HG02759 (cell line): ENCODE measurements around the gene POFUT2.

Source experiments
- ATAC-seq: cut with Tn5 transposase; IDR thresholded peaks from one replicate; pipeline ENCODE4 v1.9.1; 2021; ENCODE audit warnings: mild to moderate bottlenecking, moderate library complexity; ENCODE audit not compliant: unreplicated experiment

Gene POFUT2

DNA sequence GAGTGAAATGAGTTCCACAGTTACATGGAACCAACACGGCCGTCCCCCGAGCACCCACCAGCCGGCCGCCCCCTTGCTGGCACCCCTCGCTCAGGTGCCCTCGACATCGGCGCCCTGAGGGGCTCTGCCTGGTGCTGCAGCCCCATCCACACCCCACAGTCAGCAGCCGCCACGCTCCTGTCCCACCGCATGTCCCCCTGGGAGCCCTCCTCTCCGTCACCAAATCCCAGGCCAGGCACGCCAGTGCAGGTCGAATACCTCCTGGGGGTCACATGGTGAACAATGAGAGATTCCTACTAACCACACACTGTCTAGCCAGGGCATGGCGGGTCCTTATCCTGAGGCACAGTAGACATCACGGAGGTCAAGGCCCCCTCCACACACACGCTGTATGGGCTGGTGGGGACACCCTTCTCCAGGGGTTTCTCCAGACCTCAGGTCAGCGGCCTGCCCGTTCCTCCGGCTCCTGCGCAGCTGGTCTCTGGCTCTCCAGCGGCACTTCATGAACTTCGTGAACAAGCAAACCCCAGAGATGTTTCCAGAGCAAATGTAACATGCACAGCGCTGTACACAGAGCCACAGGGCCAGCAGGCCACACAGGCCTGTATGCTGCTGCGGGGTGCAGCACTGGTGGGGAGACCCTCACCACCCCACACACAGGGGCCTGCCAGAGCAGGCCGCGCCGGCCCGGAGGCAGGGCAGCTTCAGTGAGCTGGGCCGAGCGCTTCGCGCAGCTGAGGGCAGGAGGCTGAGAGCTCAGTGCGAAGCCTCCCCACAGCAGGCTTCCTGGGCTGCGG is 21.8 kb downstream of the POFUT2 start:
- ATAC-seq, result no peak

DNA sequence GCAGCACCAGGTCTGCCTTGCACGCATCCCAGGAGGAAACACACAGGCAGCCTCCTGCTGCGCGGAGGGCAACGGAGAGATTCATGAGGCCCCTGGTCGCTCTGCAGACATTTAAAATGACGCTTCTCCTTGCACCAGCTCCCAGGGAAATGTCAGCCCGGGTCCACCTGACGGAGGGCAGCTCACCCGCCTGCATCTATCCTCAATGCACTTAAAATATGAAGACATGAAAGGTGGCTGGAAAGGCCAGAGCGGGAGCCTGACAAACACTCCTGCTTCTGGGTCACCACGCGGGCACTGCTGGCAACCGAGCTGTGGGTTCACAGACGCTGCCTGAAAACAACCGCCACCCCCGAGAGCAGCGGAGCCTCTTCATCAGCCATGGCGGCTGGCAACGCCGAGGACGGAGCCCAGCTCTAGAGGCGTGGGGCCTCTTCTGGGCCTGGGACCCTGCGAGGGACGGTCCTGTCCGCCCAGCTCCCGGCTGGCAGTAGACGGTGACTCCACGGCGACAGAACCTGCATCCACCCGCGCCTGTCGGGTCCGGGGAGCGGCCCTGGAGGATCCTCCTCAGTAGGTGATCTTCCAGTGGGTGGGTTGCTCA is 22.7 kb downstream of the POFUT2 start:
- ATAC-seq, result no peak

DNA sequence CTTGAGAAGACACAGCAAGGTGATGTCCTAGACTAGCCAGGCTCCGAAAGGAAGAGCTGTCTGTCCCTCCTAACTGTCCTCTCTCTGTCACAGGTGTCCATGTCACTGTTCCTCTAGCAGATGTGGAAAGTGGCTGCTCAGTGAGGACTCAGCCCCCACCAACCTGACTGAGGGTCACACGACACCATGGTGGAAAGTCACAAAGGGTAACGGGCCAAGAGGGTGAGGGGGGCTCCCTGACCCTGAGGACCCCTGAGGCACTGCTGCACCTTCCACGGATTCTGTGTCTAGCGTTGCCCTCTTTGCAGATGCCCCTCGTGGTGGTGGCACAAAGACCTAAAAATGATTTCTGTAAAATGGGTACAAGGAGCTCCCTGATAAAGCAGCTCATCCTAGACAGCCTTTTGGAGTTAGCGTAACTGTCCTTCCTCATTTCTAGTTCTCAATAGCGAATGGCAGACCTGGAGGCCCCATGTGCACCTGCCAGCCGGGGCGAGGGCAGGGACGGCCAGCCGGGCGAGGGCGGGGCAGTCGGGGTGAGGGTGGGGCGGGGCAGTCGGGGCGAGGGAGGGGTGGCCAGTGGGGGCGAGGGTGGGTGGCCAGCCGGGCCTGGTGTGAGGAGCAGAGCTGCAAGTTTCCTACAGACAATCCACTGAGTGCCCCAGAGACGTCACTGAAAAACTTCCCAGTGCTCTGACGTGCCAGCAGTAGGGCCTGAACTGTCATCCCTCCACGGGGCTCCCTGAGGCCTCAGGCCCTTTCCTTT is 23.4 kb downstream of the POFUT2 start:
- ATAC-seq, result no peak

GRCh38 chr21:45263534-45263933 is 24.2 kb downstream of the POFUT2 start:
- no peak for ATAC-seq

DNA sequence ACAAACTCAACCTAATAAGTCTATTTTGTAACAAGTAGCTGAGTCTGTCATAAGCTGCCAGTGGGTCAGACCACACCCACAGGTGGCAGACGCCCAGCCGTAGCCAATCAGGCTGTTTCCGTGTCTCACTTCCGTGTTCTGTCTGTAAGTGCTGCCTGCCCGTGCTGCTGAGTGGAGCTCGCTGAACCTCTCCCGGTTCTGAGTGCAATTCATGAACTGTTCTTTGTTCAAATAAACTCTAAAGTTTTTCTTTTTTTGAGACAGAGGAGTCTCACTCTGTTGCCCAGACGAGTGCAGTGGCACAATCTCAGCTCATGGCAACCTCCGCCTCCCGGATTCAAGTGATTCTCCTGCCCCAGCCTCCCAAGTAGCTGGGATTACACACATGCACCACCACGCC is 25.1 kb downstream of the POFUT2 start:
- ATAC-seq, result no peak

- no peak for ATAC-seq
These were observed 25.6 kb downstream of the POFUT2 start for GRCh38 chr21:45262041-45262581.

- ATAC-seq, result no peak
These were observed 26.6 kb downstream of the POFUT2 start for GRCh38 chr21:45261093-45261492.

DNA sequence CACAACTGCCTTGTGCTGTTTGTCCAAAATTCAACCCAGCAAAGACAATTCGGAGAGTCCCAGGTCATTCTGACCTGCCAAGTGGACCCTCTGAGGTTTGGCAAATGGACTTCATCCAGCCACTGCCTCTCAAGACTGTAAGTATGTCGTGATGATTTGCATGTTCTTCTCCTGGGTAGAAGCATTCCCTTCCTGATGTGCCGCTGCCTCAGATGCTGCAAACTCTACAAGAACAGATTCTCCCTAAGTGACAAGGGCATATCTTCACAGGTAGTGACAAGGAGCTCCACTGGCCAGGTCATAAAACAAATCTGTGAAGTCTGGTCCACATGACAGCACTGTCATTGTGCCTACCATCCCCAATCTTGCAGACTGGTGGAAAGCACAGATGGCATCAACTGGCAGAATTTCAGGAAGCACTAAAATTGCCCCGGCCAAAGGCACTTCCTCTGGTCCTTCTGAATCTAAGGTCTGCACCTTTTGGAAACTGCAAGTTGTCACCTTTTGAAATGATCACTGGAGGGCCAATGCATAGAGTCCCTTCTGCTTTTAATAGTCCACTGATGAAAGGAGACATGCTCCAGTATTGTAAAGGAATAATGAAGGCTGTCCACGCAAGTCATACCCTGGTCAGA is 27.4 kb downstream of the POFUT2 start:
- no peak for ATAC-seq

DNA sequence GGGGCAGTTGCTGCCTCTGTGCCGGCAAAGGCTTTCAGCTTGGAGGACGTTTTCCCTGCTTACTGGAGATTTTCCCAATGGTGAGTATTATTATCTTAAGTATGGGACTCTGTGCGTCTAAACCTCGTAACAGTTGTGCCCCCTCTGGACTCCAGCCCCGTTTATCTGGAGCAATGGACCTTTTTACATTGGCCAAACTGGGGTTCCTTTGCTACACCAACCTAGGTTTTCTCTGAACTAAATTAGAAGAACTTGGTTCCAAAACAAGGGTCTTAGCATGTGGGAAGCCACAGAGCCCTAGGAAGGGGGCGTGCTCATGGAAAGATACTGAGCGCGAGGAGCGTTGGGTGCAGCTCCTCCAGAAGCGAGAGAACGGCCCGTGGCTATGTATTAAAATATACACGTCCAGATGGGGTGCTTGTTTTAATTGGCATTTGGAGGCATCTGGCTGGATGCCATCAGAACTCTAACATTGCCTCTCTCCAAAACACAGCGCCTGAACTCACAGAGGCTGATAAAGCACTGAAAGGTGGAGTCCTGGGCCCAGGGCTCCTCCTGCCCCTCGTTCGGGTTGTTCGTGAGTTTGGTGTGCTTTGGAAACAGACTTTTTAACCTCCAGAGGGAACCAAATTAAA is 28.4 kb downstream of the POFUT2 start:
- no peak for ATAC-seq

- no peak for ATAC-seq
These were observed 29.2 kb downstream of the POFUT2 start for GRCh38 chr21:45258466-45258865.

DNA sequence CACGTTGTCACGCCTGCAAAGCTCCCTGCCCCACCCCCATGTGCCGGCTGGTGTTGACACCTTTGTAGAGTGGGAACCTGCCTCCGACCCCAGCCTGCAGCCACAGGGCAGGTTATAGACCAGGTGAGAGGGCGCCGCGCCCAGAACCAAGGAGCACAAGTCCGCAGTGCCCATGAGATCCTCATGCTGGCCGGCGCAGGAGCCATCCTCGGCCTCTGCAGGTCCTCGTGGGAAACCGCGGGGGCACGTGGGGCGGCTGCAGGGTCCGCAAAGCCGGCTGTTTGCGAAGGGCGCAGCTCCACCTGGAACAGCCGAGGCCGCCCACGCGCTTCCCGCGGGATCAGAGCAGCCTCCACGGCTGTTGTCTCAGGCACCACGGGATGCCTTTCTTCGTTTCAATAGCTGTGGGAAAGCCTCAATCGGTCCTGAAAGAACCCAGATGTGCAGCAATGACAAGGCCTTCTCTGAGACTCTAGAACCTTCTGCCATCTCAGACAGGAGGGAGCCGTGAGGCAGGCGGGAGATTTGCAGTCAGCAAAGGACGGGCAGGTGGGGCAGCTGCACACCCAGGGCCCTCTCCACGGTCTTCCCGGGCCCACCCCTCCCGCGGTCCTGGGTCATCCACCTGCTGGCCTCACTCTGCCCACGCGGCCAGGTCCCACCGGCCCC is 29.9 kb downstream of the POFUT2 start:
- ATAC-seq, result no peak

GRCh38 chr21:45256912-45257672 is 30.6 kb downstream of the POFUT2 start:
- no peak for ATAC-seq

GRCh38 chr21:45256021-45256911 is 31.4 kb downstream of the POFUT2 start:
- no peak for ATAC-seq

DNA sequence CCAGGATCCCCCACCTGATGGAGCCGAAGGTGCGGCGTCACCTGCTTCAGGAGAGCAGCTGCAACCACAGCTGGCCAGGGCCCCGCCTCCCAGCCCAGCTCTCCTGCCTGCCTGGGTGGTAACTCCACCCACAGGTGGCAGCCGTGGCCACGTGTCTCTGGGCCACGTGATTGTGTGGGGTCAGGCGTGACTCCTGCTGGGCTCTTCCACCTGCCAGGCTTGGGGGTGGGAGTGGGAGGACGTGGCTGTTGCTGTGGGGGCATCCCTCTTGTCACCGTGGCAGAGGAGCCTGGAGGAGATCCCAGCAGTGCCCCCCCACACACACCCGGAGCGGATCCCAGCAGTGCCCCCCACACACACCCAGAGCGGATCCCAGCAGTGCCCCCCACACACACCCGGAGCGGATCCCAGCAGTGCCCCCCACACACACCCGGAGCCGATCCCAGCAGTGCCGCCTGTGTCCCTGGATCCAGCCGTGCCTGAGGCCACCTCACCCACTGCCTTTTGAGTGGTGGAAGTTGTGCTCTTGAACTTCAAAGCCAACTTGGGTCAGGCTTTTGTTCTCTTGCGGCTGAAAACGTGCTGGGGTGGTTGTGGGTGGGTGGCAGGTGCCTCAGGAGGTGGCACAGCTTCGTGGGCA is 32.2 kb downstream of the POFUT2 start:
- no peak for ATAC-seq

- no peak for ATAC-seq
These were observed 33.2 kb downstream of the POFUT2 start for GRCh38 chr21:45254460-45254930.

DNA sequence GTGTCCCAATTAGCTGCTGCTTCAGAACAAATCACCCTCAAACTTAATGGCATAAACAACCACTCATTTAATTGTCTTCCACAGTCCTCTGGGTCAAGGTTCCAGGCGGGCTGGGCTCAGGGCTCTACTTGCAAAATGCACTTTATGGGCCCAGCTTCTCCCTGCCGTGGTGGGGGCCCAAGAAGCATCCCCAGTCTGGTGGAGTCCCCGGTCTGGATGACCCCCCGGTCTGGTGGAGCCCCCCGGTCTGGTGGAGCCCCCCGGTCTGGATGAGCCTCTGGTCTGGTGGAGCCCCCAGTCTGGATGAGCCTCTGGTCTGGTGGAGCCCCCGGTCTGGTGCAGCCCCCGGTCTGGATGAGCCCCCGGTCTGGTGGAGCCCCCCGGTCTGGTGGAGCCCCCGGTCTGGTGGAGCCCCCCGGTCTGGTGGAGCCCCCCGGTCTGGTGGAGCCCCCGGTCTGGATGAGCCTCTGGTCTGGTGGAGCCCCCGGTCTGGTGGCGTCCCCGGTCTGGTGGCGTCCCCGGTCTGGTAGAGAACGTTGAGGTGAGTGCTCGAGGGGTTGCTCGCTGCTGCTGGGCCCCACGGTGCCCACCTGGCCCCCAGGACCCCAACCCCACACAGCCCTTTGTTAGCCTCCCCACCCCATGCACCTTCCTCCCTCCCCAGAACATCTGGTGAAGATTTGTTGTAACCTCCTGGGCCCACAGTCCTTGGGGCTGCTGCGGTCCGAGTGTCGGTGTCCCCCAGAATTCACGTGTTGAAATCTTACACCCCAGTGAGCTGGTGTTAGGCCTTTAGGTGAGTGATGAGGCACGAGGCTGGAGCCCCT is 33.8 kb downstream of the POFUT2 start:
- ATAC-seq, result no peak

DNA sequence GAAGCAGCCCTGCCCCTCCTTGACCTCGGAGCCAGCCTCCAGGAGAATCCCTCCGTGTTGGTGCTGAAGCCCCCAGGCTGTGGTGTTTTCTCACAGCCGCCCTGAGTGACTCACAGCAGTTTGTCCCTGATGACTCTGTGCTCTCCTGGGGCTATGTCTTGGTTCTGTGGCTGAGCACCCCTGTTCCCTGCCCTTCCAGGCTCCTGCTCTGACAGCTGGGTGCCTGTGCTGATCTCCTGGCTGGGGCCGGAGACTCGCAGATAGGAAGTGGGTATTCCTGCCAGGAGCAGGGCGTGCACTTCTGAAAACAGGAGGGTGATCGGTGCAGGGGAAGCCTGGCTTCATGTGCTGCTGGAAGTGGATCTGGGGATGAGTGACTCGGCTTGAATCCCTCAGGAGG is 34.5 kb downstream of the POFUT2 start:
- no peak for ATAC-seq
